GM23248 (cell line): ENCODE results near the gene CDK14. TPM values are rescaled to one million over a fixed set of nuclear protein-coding genes. Genes with fewer than 3 reads are reported as not detected.

Source experiments
- DNase-seq: peaks from one replicate; pipeline ENCODE4 v3.0.0-alpha.2; 2015
- H2AFZ ChIP-seq: fragments of 200-600 bp; sonication (generic); 2 replicates; pipeline ENCODE4 v1.6.1; 2016; ENCODE audit warnings: antibody characterized with exemption
- H3F3A ChIP-seq: fragments of 200-600 bp; sonication (generic); 2 replicates; pipeline ENCODE4 v1.6.1; 2016; ENCODE audit warnings: mild to moderate bottlenecking, antibody characterized with exemption, mixed run types; ENCODE audit not compliant: insufficient read depth
- H3K27ac ChIP-seq: fragments of 200-600 bp; sonication (generic); 2 replicates; pipeline ENCODE4 v1.5.1; 2016; ENCODE audit warnings: mild to moderate bottlenecking
- H3K27me3 ChIP-seq: fragments of 200-600 bp; sonication (generic); replicated peaks from 2 replicates; pipeline ENCODE4 v1.6.1; 2016; ENCODE audit warnings: mild to moderate bottlenecking; ENCODE audit not compliant: insufficient read depth
- H3K36me3 ChIP-seq: fragments of 200-600 bp; sonication (generic); 2 replicates; pipeline ENCODE4 v1.6.1; 2016; ENCODE audit warnings: low read depth, mild to moderate bottlenecking
- H3K4me1 ChIP-seq: fragments of 200-600 bp; sonication (generic); 2 replicates; pipeline ENCODE4 v1.6.1; 2016; ENCODE audit warnings: mild to moderate bottlenecking; ENCODE audit not compliant: insufficient read depth
- H3K4me2 ChIP-seq: fragments of 200-600 bp; sonication (generic); one replicate; pipeline ENCODE4 v1.6.1; 2016; ENCODE audit warnings: mild to moderate bottlenecking; ENCODE audit not compliant: unreplicated experiment
- H3K4me3 ChIP-seq: fragments of 200-600 bp; sonication (generic); 2 replicates; pipeline ENCODE4 v1.5.1; 2016; ENCODE audit warnings: mild to moderate bottlenecking
- H3K79me2 ChIP-seq: fragments of 200-600 bp; sonication (generic); 2 replicates; pipeline ENCODE4 v1.6.1; 2016; ENCODE audit warnings: mild to moderate bottlenecking; ENCODE audit not compliant: insufficient read depth
- H3K9ac ChIP-seq: fragments of 200-600 bp; sonication (generic); 2 replicates; pipeline ENCODE4 v1.6.1; 2016; ENCODE audit warnings: mild to moderate bottlenecking
- H3K9me2 ChIP-seq: fragments of 200-600 bp; sonication (generic); 2 replicates; pipeline ENCODE4 v1.6.1; 2016; ENCODE audit warnings: mixed run types, mild to moderate bottlenecking, moderate library complexity; ENCODE audit not compliant: insufficient read depth
- H3K9me3 ChIP-seq: fragments of 200-600 bp; sonication (generic); one replicate; pipeline ENCODE4 v1.6.1; 2017; ENCODE audit warnings: low read depth
- H4K20me1 ChIP-seq: fragments of 200-600 bp; sonication (generic); 2 replicates; pipeline ENCODE4 v1.6.0; 2016; ENCODE audit not compliant: insufficient read depth
- EZH2 ChIP-seq: fragments of 200-600 bp; sonication (generic); IDR thresholded peaks from 2 replicates; pipeline ENCODE4 v1.6.1; 2018; ENCODE audit warnings: antibody characterized with exemption, mild to moderate bottlenecking; ENCODE audit not compliant: insufficient read depth, poor library complexity, severe bottlenecking
- EZH2phosphoT487 ChIP-seq: fragments of 200-600 bp; sonication (generic); IDR thresholded peaks from 2 replicates; pipeline ENCODE4 v1.6.1; 2018; ENCODE audit warnings: antibody characterized with exemption, moderate library complexity, mild to moderate bottlenecking, low read depth; ENCODE audit not compliant: insufficient read depth
- WGBS, 2 experiments: methylation state at CpG; one replicate each; pipeline ENCODE4 v1.1.6; 2015 to 2017; ENCODE audit warnings: low lambda C conversion rate in 2 of 2, low coverage in 1 of 2; ENCODE audit errors: missing lambda C conversion rate in 2 of 2; 5-methylcytosine and 5-hydroxymethylcytosine counted together
- in situ Hi-C: fragments of 300-500 bp; cut with MboI; formaldehyde crosslinking; loops from 2 replicates; pipeline ENCODE4 v1.15.0; 2020
- polyA plus RNA-seq: library from polyadenylated mRNA; unstranded; fragments of >200 nt; fragmentation: Nextera tagmentation; extraction: Ambion mirVana; gene quantifications from 2 replicates; pipeline ENCODE4 v1.2.1, GENCODE V29; 2016
- total RNA-seq: library from RNA; depleted of rRNA; stranded (reverse); fragments of >200 nt; shearing (Covaris generic); gene quantifications from 2 replicates; pipeline ENCODE4 v1.2.3, GENCODE V29; 2014

CDK14 gene
- total and polyA plus RNA-seq, 2 experiments from 2014 or later, result 19.9 to 21.2 TPM

DNA sequence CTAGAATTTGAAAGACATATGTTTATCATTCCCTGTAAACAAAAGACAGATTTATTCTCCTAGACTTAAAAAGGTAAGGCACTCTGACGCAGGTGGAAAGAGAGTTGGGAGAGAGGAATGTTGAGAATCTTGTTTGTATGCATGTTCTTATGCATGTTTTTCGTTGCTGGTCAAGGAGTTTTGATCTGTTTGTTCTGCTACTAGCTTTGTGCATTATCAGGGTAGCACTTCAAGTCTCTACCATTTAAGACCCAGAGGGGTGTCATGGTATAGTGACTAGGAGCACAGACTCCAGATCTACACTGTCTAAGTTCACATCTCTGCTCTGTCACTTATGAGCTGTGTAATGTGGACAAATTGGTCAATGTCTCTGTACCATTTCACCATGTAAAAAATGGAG lies 467.9 kb downstream of the CDK14 start:
- no peak overlapping the region for H3K4me2 ChIP-seq
- DNase-seq, result no peak
- no peak overlapping the region for H3K27ac ChIP-seq

DNA sequence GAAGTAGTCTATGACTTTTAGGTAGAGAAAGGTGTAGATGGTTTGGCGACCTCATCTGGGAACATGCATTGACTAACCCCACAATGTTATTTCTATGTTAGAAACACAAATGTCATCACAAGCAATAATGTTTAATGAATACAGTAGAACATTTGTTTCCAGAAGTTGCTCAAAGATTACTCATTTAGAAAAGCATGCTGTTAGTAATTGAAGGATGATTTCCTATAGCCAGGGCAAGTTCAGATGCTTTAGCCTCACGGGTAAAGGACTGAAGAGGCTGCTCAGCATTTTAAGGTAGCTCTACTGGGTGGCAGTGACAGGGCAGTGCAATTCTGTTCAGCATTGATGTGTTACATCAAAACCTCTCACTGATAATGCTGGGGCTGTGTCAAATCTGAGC lies 468.8 kb downstream of the CDK14 start:
- TF ChIP-seq EZH2, result no peak
- TF ChIP-seq EZH2phosphoT487, result no peak
- Histone ChIP-seq H3K4me1 (peaks cover 25% of the 10 kb centered on the region), H3K9me2 (no peaks in the 10 kb centered on the region), H3K4me3 (no peak overlapping the region), H4K20me1 (no peaks in the 10 kb centered on the region), H3K27ac (peak overlapping the region; percentile 35), H3K9me3 (no peaks in the 10 kb centered on the region), H2AFZ (no peak overlapping the region), H3K4me2 (peak overlapping the region; percentile 23), H3K36me3 (no peaks in the 10 kb centered on the region), H3K79me2 (no peaks in the 10 kb centered on the region), H3F3A (peaks cover 14% of the 10 kb centered on the region; the same call in 1 of the 2 replicates), H3K27me3 (no peaks in the 10 kb centered on the region), H3K9ac (no peak overlapping the region)
- peak; percentile 73 for DNase-seq
- WGBS, 2 experiments, result 52% methylated on average over 2 of the region's 2 CpGs
- in situ Hi-C loops, result no loop called here

More for the DNA sequence above, 467.9 kb downstream of the CDK14 start:
- TF ChIP-seq EZH2phosphoT487 (no peak), EZH2 (no peak)
- no peaks in the 10 kb centered on the region for H3K27me3 ChIP-seq
- peaks cover 25% of the 10 kb centered on the region for H3K4me1 ChIP-seq
- no peaks in the 10 kb centered on the region for H3K79me2 ChIP-seq
- H3K4me3 ChIP-seq, result no peak overlapping the region
- no peaks in the 10 kb centered on the region for H3K36me3 ChIP-seq
- no peaks in the 10 kb centered on the region for H3K9me2 ChIP-seq
- H3F3A ChIP-seq, result peaks cover 14% of the 10 kb centered on the region; the same call in 1 of the 2 replicates
- no peak overlapping the region for H2AFZ ChIP-seq
- 94 to 99% methylated on average over 2 of the region's 2 CpGs for WGBS, 2 experiments
- no peaks in the 10 kb centered on the region for H3K9me3 ChIP-seq
- no peak overlapping the region for H3K9ac ChIP-seq
- in situ Hi-C loops, result no loop called here
- H4K20me1 ChIP-seq, result no peaks in the 10 kb centered on the region

- Histone ChIP-seq H2AFZ (no peak overlapping the region), H3K9me3 (no peaks in the 10 kb centered on the region), H3K27me3 (no peaks in the 10 kb centered on the region), H3K9me2 (no peaks in the 10 kb centered on the region), H3K79me2 (no peaks in the 10 kb centered on the region), H3K4me3 (no peak overlapping the region), H3K9ac (no peak overlapping the region), H4K20me1 (no peaks in the 10 kb centered on the region), H3F3A (peaks cover 14% of the 10 kb centered on the region; the same call in 1 of the 2 replicates), H3K36me3 (no peaks in the 10 kb centered on the region), H3K4me1 (peaks cover 25% of the 10 kb centered on the region), H3K27ac (no peak overlapping the region), H3K4me2 (no peak overlapping the region)
- DNase-seq, result no peak
- no peak for TF ChIP-seq EZH2phosphoT487
- in situ Hi-C loops, result no loop called here
- WGBS, 2 experiments, result 83 to 85% methylated on average over 4 of the region's 4 CpGs
These were observed 470.5 kb downstream of the CDK14 start for GRCh38 chr7:91066627-91067026.

DNA sequence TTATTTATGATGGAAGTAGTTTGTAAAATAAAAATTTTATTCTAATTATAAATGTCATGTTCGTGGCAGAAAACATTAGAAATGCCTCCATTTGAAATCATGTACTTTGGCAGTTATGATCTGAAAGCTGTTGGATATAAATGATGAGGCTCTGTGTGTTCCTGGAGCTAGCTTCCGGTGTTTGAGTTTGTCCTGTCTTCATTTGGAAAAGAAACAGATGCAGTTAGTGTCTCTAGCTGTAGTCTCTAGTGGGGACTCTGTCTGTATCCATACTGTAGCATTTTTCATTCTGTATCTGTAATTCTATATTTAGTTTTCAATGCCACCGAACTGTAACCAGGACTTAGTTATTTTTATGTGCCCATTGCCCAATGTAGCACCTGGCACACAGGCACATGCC lies 471.1 kb downstream of the CDK14 start:
- no peak overlapping the region for H2AFZ ChIP-seq
- H3K9me3 ChIP-seq, result no peaks in the 10 kb centered on the region
- no peaks in the 10 kb centered on the region for H3K27me3 ChIP-seq
- H3K9me2 ChIP-seq, result no peaks in the 10 kb centered on the region
- TF ChIP-seq EZH2phosphoT487 (no peak), EZH2 (no peak)
- WGBS, 2 experiments, result 63 to 69% methylated on average over 3 of the region's 3 CpGs
- DNase-seq, result no peak
- H3K9ac ChIP-seq, result no peak overlapping the region
- H3K4me2 ChIP-seq, result no peak overlapping the region
- H3K36me3 ChIP-seq, result 0 out of 2 replicates have a peak, but pooled peaks cover under 1% of the 10 kb centered on the region
- no peaks in the 10 kb centered on the region for H4K20me1 ChIP-seq
- no peak overlapping the region for H3K27ac ChIP-seq
- no peak overlapping the region for H3K4me3 ChIP-seq
- peaks cover 14% of the 10 kb centered on the region; the same call in 1 of the 2 replicates for H3F3A ChIP-seq
- H3K79me2 ChIP-seq, result no peaks in the 10 kb centered on the region
- in situ Hi-C loops, result no loop called here
- peaks cover 25% of the 10 kb centered on the region for H3K4me1 ChIP-seq
